Measurements from ENCODE around the gene OR8I2.
"Not testable (repeated sequence)": the region's sequence is repeated elsewhere in the genome, so short reads cannot be mapped to it uniquely, and the experiment has no call there.

Gene OR8I2

DNA sequence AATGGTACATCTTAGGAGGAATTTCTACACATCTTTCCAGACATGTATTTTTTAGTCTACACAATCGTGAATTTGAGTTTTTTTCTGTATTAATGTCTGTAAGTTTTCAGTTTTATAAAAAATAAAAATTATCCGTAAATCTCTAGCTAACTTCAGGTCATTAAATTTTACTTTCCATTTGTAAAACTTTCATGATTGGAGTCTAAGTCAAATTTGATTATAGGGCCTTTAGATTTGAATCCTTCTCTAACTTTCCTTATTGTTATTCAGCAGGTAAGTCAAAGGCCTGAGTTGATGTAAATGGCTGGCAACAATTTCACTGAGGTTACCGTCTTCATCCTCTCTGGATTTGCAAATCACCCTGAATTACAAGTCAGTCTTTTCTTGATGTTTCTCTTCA lies at the start of gene OR8I2:
Gene OR8I2, plus strand, starts transcription at position 301 of the 400 bp plus-strand sequence. Its CDS starts 0 bp downstream, at position 301.
- no peak for DNase-seq (ENCODE audit: low read depth)

DNA sequence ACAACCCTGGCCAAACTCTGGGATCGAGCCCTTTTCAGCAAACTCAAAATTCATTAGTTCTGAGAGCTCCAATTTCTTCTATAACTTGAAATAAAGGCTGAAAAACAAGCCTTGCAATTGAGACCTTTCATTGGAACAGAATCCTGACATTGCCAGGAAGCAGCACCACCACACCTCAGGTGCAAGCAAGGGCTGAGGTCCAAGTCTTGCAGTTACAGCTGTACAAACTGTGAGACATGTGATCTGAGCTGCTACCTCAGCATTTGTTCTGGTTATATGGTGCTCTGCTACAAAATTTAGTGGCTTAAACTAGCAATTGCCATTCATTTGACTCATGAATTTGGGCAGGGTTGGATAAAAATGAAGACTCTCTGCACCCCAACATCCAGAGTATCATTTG lies 47.6 kb upstream of the OR8I2 start:
- no peak for DNase-seq (ENCODE audit: low read depth)

DNA sequence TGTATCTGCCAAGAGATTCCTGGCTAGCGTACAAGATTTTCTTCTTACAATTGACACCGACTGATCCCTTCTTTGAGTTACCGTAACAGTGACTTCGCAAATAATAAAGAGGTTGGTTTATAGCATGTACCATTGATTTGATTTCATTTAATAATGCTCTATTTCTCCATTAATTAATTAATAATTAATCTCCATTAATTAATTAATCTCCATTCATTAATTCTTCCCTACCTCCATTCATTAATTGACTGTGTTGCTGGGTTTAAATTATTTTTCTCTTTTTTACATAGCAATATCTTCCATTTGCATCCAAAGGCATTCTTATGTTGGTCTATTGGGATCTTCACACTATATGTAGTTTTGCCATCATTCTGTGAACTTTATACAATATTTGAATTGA lies 44.6 kb upstream of the OR8I2 start:
- no peak for DNase-seq (ENCODE audit: low read depth)

DNA sequence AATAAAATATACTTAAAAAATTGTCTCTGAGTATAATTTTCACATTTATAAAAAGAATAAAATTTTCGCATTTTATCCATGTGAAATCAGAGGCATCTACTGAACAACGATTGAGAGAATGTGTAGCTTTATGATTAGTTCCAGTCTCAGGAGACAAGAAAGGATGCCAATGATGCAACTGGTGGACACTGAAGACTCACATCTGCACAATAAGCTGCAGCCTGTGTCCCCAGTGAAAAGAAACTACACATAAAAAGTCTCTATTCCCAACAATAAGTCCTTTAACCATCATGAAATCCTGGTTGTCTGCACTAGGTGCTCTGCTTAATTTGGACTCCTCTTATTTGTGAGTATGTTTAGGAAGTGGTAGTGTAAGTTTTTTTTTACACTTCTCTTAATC lies 43.6 kb upstream of the OR8I2 start:
- no peak for DNase-seq (ENCODE audit: low read depth)

DNA sequence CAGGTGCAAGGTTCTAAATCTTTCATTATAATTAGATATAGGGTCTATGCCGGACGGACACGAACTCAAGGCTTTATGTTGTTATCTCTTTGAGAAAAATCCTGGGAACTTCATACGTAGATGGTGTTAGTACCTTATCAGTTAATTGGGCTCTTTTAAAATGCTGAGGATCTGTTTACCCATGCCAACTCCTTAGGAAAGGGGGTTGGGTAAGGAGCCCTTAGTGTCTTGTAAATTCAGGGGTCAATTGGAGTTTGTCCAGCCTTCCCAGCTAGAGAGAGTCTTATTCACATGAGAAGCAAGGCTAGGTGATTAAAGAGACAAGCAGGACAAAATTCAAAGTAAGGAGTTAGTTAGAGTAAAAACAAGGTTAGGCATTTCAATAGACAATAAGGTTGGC lies 36.7 kb upstream of the OR8I2 start:
- DNase-seq (ENCODE audit: low read depth), result not testable (repeated sequence)

DNA sequence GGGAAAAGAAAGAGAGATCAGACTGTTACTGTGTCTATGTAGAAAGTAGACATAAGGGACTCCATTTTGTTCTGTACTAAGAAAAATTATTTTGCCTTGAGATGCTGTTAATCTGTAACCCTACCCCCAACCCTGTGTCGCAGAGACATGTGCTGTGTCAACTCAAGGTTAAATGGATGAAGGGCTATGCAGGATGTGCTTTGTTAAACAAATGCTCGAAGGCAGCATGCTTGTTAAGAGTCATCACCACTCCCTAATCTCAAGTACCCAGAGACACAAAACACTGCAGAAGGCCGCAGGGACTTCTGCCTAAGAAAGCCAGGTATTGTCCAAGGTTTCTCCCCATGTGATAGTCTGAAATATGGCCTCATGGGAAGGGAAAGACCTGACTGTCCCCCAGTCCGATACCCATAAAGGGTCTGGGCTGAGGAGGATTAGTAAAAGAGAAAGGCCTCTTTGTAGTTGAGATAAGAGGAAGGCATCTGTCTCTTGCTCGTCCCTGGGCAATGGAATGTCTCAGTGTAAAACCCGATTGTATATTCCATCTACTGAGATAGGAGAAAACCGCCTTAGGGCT lies 35.4 kb upstream of the OR8I2 start:
- DNase-seq (ENCODE audit: low read depth), result not testable (repeated sequence)

DNA sequence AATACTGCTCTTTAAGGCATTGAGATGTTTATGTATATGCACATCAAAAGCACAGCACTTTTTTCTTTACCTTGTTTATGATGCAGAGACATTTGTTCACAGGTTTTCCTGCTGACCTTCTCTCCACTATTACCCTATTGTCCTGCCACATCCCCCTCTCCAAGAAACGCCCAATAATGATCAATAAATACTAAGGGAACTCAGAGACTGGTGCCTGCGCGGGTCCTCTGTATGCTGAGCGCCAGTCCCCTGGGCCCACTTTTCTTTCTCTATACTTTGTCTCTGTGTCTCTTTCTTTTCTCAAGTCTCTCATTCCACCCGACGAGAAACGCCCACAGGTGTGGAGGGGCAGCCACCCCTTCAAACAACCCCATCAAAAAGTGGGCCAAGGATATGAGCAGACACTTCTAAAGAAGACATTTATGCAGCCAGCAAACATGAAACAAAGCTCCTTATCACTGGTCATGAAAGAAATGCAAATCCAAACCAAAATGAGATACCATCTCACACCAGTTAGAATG lies 34.8 kb upstream of the OR8I2 start:
- DNase-seq (ENCODE audit: low read depth), result not testable (repeated sequence)

DNA sequence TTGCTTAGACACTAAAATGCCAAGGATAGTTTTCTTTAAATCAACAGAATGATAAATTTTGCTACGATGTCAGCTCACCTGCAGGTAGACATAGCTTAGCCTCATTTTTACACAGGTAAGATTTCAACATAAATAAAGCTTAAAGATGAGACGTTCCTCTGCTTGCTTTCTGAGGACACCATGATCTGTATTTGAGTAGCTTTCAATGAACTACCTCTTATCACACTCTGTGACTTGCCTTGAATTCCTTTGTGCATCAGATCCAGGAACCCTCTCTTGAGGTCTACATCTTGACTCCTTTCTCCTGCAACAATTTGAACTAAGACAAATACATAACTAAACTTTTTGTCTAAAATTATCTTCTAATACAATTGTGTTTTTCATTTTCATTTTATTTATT lies 26.1 kb upstream of the OR8I2 start:
- DNase-seq (ENCODE audit: low read depth), result no peak

DNA sequence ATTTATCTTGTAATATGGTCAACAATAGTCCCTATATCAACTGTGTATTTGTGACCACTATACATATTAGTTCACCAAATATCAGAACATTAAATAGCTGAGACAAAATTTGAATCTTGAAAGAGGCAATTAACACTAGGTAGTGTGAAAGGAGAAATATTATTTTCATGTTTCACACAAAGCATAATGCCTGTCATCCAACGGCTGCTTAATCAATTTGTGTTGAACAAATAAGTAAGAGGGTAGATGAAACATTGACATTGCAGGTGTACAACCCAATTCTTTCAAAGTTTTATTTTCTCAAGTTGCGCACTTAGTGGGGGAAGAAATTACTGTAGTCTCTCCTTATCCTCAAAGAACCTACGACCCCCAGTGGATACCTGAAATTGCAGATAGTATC lies 3.4 kb upstream of the OR8I2 start:
- DNase-seq (ENCODE audit: low read depth), result no peak

DNA sequence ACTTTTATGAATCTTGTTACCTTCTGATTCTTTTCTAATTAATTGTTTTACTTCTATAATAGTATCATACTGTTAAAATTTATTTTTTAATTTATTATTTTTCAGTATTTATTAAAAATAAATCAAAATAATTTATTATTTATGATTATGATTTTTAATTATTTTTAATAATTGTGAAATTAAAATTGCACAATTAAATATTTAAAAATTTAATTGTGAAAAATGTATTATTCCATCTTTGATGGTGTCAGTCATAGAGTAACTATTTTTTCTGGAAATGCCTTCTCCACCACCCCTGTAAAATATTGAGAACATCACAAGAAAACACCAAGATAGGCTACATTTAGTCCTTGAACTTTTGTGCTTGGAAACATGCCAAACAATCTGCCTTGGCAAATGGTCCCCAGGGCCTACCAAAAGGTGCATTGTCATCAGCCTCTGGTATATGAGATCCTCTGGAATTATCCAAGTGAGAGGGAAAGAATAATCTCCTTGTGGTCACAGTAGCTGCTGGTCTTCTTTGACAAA lies 10.2 kb downstream of the OR8I2 start, which contains the start of gene OR8H2:
Gene OR8H2, plus strand, starts transcription at position 478 of the 528 bp plus-strand sequence. CDS start 1,356 bp downstream, outside the sequence.
- DNase-seq (ENCODE audit: low read depth), result no peak

DNA sequence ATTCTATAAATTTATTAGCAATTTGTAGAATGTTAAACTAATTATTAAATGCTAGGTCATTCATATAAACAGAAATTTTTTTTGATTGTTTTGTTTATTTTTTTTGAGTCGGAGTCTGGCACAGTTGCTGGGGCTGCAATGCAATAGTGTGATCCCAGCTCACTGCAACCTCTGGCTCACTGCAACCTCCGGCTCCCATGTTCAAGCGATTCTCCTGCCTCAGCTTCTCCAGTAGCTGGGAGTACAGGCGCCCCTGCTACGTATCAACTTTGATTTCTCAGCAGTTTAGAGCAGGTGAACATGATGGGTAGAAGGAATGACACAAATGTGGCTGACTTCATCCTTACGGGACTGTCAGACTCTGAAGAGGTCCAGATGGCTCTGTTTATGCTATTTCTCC lies 29.0 kb downstream of the OR8I2 start, which contains the start of gene OR8H3:
Gene OR8H3, plus strand, starts transcription at position 301 of the 400 bp plus-strand sequence. Its CDS starts 0 bp downstream, at position 301.
- DNase-seq (ENCODE audit: low read depth), result no peak

DNA sequence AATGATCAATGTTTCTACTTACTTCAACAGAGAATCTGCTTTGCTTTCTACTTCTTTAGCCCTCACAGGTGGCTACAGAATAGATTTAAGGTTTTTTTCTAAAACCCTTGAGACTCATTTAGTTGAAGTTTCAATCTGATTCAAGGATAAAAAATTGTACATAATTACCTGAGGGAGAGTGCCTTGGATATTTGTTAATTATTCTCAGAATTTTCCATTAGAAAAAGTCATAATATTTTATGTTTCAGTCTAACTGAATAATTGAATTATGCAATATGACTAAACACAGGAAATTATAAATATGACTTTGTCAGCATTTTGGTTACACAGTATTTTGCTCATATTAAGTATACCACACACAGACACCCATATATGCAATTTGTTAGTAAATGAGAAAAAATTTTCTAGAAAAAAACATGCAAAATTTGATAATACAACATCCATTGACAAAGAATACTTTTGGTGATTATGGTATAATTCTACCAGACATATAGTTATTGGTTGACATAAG lies 47.1 kb downstream of the OR8I2 start, which contains the start of gene OR8J3:
Gene OR8J3, minus strand, starts transcription at position 51 of the 511 bp plus-strand sequence. CDS start 2,483 bp downstream, outside the sequence.
- DNase-seq (ENCODE audit: low read depth), result no peak

DNA sequence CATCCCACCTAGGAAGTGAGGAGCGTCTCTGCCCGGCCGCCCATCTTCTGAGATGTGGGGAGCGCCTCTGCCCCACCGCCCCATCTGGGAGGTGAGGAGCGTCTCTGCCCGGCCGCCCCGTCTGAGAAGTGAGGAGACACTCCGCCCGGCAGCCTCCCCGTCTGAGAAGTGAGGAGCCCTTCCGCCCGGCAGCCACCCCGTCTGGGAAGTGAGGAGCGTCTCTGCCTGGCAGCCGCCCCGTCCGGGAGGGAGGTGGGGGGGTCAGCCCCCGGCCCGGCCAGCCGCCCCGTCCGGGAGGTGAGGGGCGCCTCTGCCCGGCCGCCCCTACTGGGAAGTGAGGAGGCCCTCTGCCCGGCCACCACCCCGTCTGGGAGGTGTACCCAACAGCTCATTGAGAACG lies 50.6 kb downstream of the OR8I2 start:
- DNase-seq (ENCODE audit: low read depth), result not testable (repeated sequence)

Measured in amniotic epithelial cell (primary cell).